ENCODE data around the gene CAMTA1. TPM values are rescaled to one million over a fixed set of nuclear protein-coding genes. Genes with fewer than 3 reads are reported as not detected.

CAMTA1 gene
- polyA plus RNA-seq, 2 donors: 61.1 to 75.0 TPM

DNA sequence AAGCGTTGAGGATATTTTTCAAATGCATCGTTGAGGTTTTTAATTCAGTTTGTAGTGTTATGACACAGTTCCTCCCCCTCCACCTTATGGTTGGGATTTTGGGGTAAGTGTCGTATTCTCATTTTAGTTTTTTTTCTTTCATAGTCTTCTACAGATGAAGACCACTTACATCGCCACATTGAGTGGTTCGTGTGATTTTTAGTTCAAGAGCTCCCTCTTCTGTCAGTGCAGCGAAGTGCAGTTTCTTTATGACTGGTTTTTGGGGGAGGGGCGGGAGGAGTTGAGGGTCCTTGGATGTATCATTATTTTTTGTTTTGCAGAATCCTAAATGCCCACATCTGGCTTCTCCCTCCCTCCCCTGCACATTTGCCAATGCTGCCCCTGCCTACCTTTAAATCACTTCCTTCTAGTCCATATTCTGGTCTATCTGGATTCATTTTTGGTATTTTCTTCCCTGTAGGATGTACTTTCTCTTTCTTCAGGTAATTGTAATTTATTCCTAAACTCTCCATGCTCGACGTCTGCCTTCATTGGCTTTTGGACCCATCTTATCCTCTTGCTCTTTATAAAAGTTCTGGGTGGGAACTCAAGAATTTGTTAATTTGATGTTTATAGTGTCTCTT, 433.1 kb downstream of the CAMTA1 start:
- 21 to 28% methylated on average over 9 of the region's 9 CpGs for WGBS, 2 donors
- no peak overlapping the region for H3K27ac ChIP-seq (ENCODE audit: low read depth in 2 of 2, low read length in 1 of 2)
- H3K9me3 ChIP-seq (ENCODE audit: control insufficient read depth in 2 of 2, insufficient read depth in 1 of 2, low read depth in 1 of 2, low read length in 1 of 2): peaks cover 0 to 3% of the 10 kb centered on the region in 2 donors
- H3K4me3 ChIP-seq (ENCODE audit: low read depth in 1 of 2, low read length in 2 of 2): no peak overlapping the region
- no peaks in the 10 kb centered on the region for H3K4me1 ChIP-seq (ENCODE audit: control insufficient read depth in 2 of 2, insufficient read depth in 2 of 2, low read length in 1 of 2)
- H3K36me3 ChIP-seq (ENCODE audit: control insufficient read depth in 2 of 2, insufficient read depth in 2 of 2, low read length in 1 of 2): no peaks in the 10 kb centered on the region
- no peaks in the 10 kb centered on the region for H3K27me3 ChIP-seq (ENCODE audit: control insufficient read depth in 1 of 2, insufficient read depth in 2 of 2, low read length in 2 of 2)

DNA sequence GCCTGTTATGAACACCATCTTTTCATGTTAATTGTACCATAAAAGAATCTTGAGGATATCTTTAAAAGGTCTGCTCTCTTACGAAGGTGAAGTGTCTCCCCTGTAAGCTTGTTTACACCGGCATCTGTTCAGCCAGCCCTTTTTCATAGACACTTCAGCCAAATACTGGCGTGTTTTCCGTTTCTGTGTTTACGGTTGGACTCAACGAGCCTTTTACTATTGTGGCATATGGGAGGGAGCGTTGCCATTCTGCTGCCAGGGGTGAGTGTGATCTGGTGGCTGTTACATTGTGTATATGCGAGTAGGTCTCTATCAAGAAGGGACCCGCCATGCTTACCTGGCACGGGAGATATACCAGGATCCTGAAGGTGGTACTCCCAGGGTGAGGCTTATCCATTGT, 433.8 kb downstream of the CAMTA1 start:
- Histone ChIP-seq H3K36me3 (ENCODE audit: control insufficient read depth in 2 of 2, insufficient read depth in 2 of 2, low read length in 1 of 2) (no peaks in the 10 kb centered on the region), H3K4me1 (ENCODE audit: control insufficient read depth in 2 of 2, insufficient read depth in 2 of 2, low read length in 1 of 2) (no peaks in the 10 kb centered on the region), H3K27ac (ENCODE audit: low read depth in 2 of 2, low read length in 1 of 2) (no peak overlapping the region), H3K9me3 (ENCODE audit: control insufficient read depth in 2 of 2, insufficient read depth in 1 of 2, low read depth in 1 of 2, low read length in 1 of 2) (peaks cover 0 to 3% of the 10 kb centered on the region in 2 donors), H3K4me3 (ENCODE audit: low read depth in 1 of 2, low read length in 2 of 2) (no peak overlapping the region), H3K27me3 (ENCODE audit: control insufficient read depth in 1 of 2, insufficient read depth in 2 of 2, low read length in 2 of 2) (no peaks in the 10 kb centered on the region)
- 79% methylated on average over 10 of the region's 10 CpGs for WGBS, 2 donors

DNA sequence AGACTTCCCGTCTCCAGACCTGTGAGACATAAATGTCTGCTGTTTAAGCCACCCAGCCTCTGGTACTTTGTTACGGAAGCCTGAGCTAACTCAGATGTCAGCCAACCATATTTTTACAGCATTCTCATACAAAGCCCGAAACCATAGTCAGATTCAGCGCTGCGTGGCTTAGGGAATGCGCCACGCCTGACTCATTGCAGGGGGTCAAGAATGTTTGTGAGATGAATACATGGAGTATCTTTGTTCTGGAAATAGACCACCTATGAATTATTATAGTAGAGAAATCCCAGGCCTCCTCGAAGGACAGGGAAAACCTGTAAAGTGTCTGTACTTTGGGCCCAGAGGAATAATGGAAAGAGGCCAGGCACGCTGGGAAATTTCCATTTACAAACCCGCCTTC, 434.8 kb downstream of the CAMTA1 start:
- no peak overlapping the region for H3K4me3 ChIP-seq (ENCODE audit: low read depth in 1 of 2, low read length in 2 of 2)
- 87 to 91% methylated on average over 10 of the region's 10 CpGs for WGBS, 2 donors
- peaks cover 0 to 3% of the 10 kb centered on the region in 2 donors for H3K9me3 ChIP-seq (ENCODE audit: control insufficient read depth in 2 of 2, insufficient read depth in 1 of 2, low read depth in 1 of 2, low read length in 1 of 2)
- no peak overlapping the region for H3K27ac ChIP-seq (ENCODE audit: low read depth in 2 of 2, low read length in 1 of 2)
- H3K36me3 ChIP-seq (ENCODE audit: control insufficient read depth in 2 of 2, insufficient read depth in 2 of 2, low read length in 1 of 2): no peaks in the 10 kb centered on the region
- no peaks in the 10 kb centered on the region for H3K27me3 ChIP-seq (ENCODE audit: control insufficient read depth in 1 of 2, insufficient read depth in 2 of 2, low read length in 2 of 2)
- no peaks in the 10 kb centered on the region for H3K4me1 ChIP-seq (ENCODE audit: control insufficient read depth in 2 of 2, insufficient read depth in 2 of 2, low read length in 1 of 2)

DNA sequence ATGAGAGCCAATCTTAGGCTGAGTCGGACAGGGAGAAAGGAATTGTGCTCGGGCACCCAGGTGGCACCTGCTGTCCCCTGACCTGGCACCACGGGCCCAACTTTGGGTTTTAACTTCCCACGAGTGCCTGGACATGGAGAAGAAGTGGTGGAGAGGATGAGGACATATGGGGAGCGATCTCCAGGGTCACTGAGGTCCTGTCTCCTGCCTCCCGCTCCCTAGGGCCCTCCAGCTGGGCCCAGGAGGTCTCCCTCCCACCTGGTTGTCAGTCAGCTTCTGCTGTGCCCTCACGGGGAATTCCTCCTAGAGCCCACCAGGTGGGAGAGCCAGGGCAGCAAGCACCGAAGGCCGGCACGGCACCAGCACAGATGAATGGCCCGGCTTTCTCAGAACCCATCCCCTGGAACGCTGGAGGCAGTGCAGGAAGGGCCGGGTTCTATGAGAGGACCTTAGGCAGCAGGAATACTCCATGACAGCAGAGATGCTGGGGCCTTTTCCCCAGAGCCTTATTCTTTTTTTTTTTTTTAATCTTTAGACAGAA, 435.5 kb downstream of the CAMTA1 start:
- WGBS, 2 donors: 84 to 87% methylated on average over 13 of the region's 13 CpGs
- H3K4me3 ChIP-seq (ENCODE audit: low read depth in 1 of 2, low read length in 2 of 2): no peak overlapping the region
- H3K9me3 ChIP-seq (ENCODE audit: control insufficient read depth in 2 of 2, insufficient read depth in 1 of 2, low read depth in 1 of 2, low read length in 1 of 2): peaks cover 0 to 3% of the 10 kb centered on the region in 2 donors
- H3K4me1 ChIP-seq (ENCODE audit: control insufficient read depth in 2 of 2, insufficient read depth in 2 of 2, low read length in 1 of 2): no peaks in the 10 kb centered on the region
- H3K27me3 ChIP-seq (ENCODE audit: control insufficient read depth in 1 of 2, insufficient read depth in 2 of 2, low read length in 2 of 2): no peaks in the 10 kb centered on the region
- no peaks in the 10 kb centered on the region for H3K36me3 ChIP-seq (ENCODE audit: control insufficient read depth in 2 of 2, insufficient read depth in 2 of 2, low read length in 1 of 2)
- no peak overlapping the region for H3K27ac ChIP-seq (ENCODE audit: low read depth in 2 of 2, low read length in 1 of 2)

DNA sequence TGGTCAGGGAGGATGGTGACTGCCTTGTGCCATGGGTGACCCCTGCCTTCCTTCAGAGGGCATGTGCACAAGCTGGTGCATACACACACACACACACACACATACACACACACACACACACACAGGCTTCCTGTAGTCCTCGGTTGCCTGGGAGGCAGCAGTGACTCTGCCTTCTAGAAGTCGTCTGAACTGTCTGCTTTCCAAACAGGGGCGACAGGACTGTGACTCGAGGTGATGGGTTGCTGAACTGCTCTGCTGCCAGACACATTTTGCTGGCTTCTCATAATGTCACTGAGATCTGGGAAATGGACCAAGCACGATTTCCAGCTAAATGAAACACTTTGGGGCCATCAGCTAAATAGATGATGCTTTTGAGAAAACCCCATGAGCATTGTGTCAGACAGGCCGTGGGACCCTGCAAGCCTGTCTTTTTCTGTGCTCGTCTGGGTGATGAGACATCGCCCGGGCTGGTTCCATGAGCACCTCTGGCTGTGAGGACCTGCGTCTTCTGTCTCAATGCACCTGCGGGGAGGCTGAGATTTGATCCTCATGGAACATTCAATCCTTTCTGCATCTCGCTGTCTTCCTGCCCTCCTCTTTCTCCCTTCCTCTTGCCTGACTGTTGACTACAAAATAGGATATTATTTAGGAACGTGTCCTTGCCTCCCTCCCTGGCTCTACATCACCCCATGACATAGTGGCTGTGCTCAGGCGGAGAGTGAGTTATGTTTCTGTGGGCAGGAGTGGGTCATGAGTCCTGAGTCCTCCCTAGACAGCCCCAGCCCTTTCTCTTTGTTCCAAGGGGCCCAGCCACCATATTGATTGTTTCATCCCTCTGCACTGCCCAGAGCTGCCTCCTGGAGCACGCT, 436.8 kb downstream of the CAMTA1 start:
- H3K4me3 ChIP-seq (ENCODE audit: low read depth in 1 of 2, low read length in 2 of 2): no peak overlapping the region
- 69 to 71% methylated on average over 15 of the region's 15 CpGs for WGBS, 2 donors
- H3K36me3 ChIP-seq (ENCODE audit: control insufficient read depth in 2 of 2, insufficient read depth in 2 of 2, low read length in 1 of 2): no peaks in the 10 kb centered on the region
- no peaks in the 10 kb centered on the region for H3K4me1 ChIP-seq (ENCODE audit: control insufficient read depth in 2 of 2, insufficient read depth in 2 of 2, low read length in 1 of 2)
- peaks cover 0 to 3% of the 10 kb centered on the region in 2 donors for H3K9me3 ChIP-seq (ENCODE audit: control insufficient read depth in 2 of 2, insufficient read depth in 1 of 2, low read depth in 1 of 2, low read length in 1 of 2)
- no peak overlapping the region for H3K27ac ChIP-seq (ENCODE audit: low read depth in 2 of 2, low read length in 1 of 2)
- H3K27me3 ChIP-seq (ENCODE audit: control insufficient read depth in 1 of 2, insufficient read depth in 2 of 2, low read length in 2 of 2): no peaks in the 10 kb centered on the region

DNA sequence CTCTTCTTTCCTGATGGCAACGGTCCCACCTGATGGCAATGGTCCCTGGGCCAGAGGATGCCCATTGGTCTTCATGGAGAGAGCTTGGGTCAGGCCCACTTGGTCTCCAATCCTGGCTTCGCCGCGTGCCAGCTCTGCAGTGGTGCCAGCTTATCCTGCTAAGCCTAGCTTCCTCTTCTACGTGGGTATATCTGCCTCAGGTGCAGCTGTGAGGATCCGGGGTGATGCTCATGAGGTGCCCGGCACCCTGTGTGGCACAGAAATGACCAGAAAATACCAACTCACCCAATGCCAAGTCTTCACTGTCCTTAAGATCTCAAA, 437.4 kb downstream of the CAMTA1 start:
- H3K4me3 ChIP-seq (ENCODE audit: low read depth in 1 of 2, low read length in 2 of 2): no peak overlapping the region
- peaks cover 0 to 3% of the 10 kb centered on the region in 2 donors for H3K9me3 ChIP-seq (ENCODE audit: control insufficient read depth in 2 of 2, insufficient read depth in 1 of 2, low read depth in 1 of 2, low read length in 1 of 2)
- no peaks in the 10 kb centered on the region for H3K36me3 ChIP-seq (ENCODE audit: control insufficient read depth in 2 of 2, insufficient read depth in 2 of 2, low read length in 1 of 2)
- WGBS, 2 donors: 87 to 90% methylated on average over 7 of the region's 7 CpGs
- H3K27me3 ChIP-seq (ENCODE audit: control insufficient read depth in 1 of 2, insufficient read depth in 2 of 2, low read length in 2 of 2): no peaks in the 10 kb centered on the region
- H3K4me1 ChIP-seq (ENCODE audit: control insufficient read depth in 2 of 2, insufficient read depth in 2 of 2, low read length in 1 of 2): no peaks in the 10 kb centered on the region
- no peak overlapping the region for H3K27ac ChIP-seq (ENCODE audit: low read depth in 2 of 2, low read length in 1 of 2)

DNA sequence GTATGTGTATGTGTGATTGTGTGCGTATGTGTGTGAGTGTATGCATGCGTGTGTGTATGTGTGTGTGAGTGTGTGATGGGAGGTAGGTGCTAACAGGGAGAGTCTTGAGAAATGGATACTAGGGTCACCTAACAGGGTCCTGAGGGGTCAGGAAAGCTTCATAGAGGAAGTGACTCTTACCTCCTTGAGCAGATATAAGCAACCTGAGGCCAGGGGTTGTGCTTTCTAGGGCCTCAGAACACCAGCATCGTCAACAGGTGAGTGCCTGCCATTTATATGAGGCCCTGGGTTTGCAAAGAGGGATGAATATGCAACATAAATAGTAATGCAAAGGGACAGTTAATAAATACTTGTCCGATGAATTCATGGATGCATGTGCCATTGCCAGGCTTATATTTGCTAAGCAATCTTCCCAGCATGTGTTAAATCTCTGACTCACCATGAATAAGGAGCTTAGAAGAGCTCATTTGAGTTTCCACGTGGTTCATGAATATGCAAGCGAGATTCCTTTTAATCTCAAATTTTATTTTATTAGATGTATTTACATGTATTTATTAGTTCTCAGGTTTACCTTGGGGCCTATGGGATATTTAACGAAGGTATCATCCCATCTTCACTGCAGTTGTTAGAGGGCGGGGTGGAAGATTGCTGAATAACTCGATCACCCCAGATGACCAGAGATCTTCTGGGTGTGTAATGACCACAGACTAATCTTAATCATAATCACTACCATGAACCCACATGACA, 438.3 kb downstream of the CAMTA1 start:
- WGBS, 2 donors: 78 to 86% methylated on average over 9 of the region's 9 CpGs
- Histone ChIP-seq H3K4me1 (ENCODE audit: control insufficient read depth in 2 of 2, insufficient read depth in 2 of 2, low read length in 1 of 2) (no peaks in the 10 kb centered on the region), H3K27ac (ENCODE audit: low read depth in 2 of 2, low read length in 1 of 2) (no peak overlapping the region), H3K9me3 (ENCODE audit: control insufficient read depth in 2 of 2, insufficient read depth in 1 of 2, low read depth in 1 of 2, low read length in 1 of 2) (peaks cover 0 to 3% of the 10 kb centered on the region in 2 donors), H3K36me3 (ENCODE audit: control insufficient read depth in 2 of 2, insufficient read depth in 2 of 2, low read length in 1 of 2) (no peaks in the 10 kb centered on the region), H3K4me3 (ENCODE audit: low read depth in 1 of 2, low read length in 2 of 2) (no peak overlapping the region), H3K27me3 (ENCODE audit: control insufficient read depth in 1 of 2, insufficient read depth in 2 of 2, low read length in 2 of 2) (no peaks in the 10 kb centered on the region)

DNA sequence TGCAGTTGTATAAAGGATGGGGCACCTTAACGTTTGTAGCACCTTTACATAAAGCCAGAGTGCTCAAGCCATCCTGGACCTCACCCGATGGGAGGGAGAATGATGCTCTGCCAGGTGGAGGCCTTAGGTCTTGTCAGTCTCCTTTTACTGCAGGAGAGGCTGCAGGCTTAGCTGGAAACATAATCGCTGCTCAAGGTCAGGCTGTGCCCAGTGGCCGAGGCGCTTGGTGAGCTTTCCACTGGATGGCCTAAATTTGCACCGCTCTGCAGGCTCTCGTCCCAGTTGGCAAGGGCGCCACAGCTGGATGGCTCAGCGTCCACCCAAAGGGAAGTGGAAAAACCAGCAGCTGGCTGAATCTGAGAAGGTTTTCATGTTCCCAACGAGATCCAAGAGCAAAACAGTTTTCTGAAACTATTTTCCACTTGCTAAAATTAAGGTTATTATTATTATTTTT, 438.9 kb downstream of the CAMTA1 start:
- Histone ChIP-seq H3K27ac (ENCODE audit: low read depth in 2 of 2, low read length in 1 of 2) (no peak overlapping the region), H3K4me1 (ENCODE audit: control insufficient read depth in 2 of 2, insufficient read depth in 2 of 2, low read length in 1 of 2) (no peaks in the 10 kb centered on the region), H3K4me3 (ENCODE audit: low read depth in 1 of 2, low read length in 2 of 2) (no peak overlapping the region), H3K9me3 (ENCODE audit: control insufficient read depth in 2 of 2, insufficient read depth in 1 of 2, low read depth in 1 of 2, low read length in 1 of 2) (peaks cover 0 to 3% of the 10 kb centered on the region in 2 donors), H3K27me3 (ENCODE audit: control insufficient read depth in 1 of 2, insufficient read depth in 2 of 2, low read length in 2 of 2) (no peaks in the 10 kb centered on the region), H3K36me3 (ENCODE audit: control insufficient read depth in 2 of 2, insufficient read depth in 2 of 2, low read length in 1 of 2) (no peaks in the 10 kb centered on the region)
- WGBS, 2 donors: 74 to 76% methylated on average over 10 of the region's 10 CpGs

DNA sequence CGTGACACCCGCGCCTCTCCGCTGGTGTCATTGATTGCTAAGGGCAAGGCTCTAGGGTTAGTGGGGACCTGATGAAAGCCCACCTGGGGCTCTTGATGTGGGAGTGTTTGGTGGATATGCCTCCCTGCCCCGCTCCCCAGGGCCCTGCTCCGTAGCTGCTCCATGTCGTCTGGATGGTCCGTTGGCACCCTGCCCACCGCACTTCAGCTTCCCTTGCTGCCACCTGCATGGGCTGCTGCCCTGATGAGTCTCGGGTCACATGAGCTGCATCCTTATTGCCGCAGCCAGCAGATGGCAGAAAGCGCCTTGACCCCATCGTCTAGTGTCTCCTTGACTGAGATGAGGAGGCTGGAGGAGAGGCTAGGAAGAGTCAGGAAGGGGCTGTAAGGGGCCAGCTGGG, 439.4 kb downstream of the CAMTA1 start:
- Histone ChIP-seq H3K4me1 (ENCODE audit: control insufficient read depth in 2 of 2, insufficient read depth in 2 of 2, low read length in 1 of 2) (no peaks in the 10 kb centered on the region), H3K4me3 (ENCODE audit: low read depth in 1 of 2, low read length in 2 of 2) (no peak overlapping the region), H3K9me3 (ENCODE audit: control insufficient read depth in 2 of 2, insufficient read depth in 1 of 2, low read depth in 1 of 2, low read length in 1 of 2) (peaks cover 0 to 3% of the 10 kb centered on the region in 2 donors), H3K27ac (ENCODE audit: low read depth in 2 of 2, low read length in 1 of 2) (no peak overlapping the region), H3K27me3 (ENCODE audit: control insufficient read depth in 1 of 2, insufficient read depth in 2 of 2, low read length in 2 of 2) (no peaks in the 10 kb centered on the region), H3K36me3 (ENCODE audit: control insufficient read depth in 2 of 2, insufficient read depth in 2 of 2, low read length in 1 of 2) (no peaks in the 10 kb centered on the region)
- WGBS, 2 donors: 71 to 74% methylated on average over 13 of the region's 13 CpGs
